ENCODE measurements around the gene ACAP1.

GRCh38 chr17:7315570-7316235, 20.6 kb upstream of the ACAP1 start:
- TF ChIP-seq SP1 (IDR thresholded peaks at IDR 0.05) (no peak), MAX (IDR thresholded peaks at IDR 0.05) (no peak), GABPA (IDR thresholded peaks at IDR 0.05 in 1 of 2, conservative IDR thresholded peaks at IDR 0.05 in 1 of 2) (no peak), RAD21 (IDR thresholded peaks at IDR 0.05) (no peak), TAF1 (conservative IDR thresholded peaks at IDR 0.05) (no peak), YY1 (IDR thresholded peaks at IDR 0.05) (no peak), FOXA2 (IDR thresholded peaks at IDR 0.05) (no peak), EGR1 (IDR thresholded peaks at IDR 0.05; ENCODE audit: low read depth in 2 of 2) (no peak), HNF4G (IDR thresholded peaks at IDR 0.05) (no peak), RXRA (IDR thresholded peaks at IDR 0.05) (no peak)
- TF ChIP-seq, protein P1, sequence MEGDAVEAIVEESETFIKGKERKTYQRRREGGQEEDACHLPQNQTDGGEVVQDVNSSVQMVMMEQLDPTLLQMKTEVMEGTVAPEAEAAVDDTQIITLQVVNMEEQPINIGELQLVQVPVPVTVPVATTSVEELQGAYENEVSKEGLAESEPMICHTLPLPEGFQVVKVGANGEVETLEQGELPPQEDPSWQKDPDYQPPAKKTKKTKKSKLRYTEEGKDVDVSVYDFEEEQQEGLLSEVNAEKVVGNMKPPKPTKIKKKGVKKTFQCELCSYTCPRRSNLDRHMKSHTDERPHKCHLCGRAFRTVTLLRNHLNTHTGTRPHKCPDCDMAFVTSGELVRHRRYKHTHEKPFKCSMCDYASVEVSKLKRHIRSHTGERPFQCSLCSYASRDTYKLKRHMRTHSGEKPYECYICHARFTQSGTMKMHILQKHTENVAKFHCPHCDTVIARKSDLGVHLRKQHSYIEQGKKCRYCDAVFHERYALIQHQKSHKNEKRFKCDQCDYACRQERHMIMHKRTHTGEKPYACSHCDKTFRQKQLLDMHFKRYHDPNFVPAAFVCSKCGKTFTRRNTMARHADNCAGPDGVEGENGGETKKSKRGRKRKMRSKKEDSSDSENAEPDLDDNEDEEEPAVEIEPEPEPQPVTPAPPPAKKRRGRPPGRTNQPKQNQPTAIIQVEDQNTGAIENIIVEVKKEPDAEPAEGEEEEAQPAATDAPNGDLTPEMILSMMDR (IDR thresholded peaks at IDR 0.05; ENCODE audit: low read depth, low read length, missing input control): no peak
- TF ChIP-seq, protein P2, sequence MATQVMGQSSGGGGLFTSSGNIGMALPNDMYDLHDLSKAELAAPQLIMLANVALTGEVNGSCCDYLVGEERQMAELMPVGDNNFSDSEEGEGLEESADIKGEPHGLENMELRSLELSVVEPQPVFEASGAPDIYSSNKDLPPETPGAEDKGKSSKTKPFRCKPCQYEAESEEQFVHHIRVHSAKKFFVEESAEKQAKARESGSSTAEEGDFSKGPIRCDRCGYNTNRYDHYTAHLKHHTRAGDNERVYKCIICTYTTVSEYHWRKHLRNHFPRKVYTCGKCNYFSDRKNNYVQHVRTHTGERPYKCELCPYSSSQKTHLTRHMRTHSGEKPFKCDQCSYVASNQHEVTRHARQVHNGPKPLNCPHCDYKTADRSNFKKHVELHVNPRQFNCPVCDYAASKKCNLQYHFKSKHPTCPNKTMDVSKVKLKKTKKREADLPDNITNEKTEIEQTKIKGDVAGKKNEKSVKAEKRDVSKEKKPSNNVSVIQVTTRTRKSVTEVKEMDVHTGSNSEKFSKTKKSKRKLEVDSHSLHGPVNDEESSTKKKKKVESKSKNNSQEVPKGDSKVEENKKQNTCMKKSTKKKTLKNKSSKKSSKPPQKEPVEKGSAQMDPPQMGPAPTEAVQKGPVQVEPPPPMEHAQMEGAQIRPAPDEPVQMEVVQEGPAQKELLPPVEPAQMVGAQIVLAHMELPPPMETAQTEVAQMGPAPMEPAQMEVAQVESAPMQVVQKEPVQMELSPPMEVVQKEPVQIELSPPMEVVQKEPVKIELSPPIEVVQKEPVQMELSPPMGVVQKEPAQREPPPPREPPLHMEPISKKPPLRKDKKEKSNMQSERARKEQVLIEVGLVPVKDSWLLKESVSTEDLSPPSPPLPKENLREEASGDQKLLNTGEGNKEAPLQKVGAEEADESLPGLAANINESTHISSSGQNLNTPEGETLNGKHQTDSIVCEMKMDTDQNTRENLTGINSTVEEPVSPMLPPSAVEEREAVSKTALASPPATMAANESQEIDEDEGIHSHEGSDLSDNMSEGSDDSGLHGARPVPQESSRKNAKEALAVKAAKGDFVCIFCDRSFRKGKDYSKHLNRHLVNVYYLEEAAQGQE (IDR thresholded peaks at IDR 0.05): no peak
- TF ChIP-seq, protein P3, sequence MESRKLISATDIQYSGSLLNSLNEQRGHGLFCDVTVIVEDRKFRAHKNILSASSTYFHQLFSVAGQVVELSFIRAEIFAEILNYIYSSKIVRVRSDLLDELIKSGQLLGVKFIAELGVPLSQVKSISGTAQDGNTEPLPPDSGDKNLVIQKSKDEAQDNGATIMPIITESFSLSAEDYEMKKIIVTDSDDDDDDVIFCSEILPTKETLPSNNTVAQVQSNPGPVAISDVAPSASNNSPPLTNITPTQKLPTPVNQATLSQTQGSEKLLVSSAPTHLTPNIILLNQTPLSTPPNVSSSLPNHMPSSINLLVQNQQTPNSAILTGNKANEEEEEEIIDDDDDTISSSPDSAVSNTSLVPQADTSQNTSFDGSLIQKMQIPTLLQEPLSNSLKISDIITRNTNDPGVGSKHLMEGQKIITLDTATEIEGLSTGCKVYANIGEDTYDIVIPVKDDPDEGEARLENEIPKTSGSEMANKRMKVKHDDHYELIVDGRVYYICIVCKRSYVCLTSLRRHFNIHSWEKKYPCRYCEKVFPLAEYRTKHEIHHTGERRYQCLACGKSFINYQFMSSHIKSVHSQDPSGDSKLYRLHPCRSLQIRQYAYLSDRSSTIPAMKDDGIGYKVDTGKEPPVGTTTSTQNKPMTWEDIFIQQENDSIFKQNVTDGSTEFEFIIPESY (IDR thresholded peaks at IDR 0.05): no peak
- TF ChIP-seq, protein P4, sequence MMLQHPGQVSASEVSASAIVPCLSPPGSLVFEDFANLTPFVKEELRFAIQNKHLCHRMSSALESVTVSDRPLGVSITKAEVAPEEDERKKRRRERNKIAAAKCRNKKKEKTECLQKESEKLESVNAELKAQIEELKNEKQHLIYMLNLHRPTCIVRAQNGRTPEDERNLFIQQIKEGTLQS (IDR thresholded peaks at IDR 0.05): no peak
